ENCODE data around the gene PARN. TPM values are rescaled to one million over a fixed set of nuclear protein-coding genes. Genes with fewer than 3 reads are reported as not detected.

PARN gene
- total and polyA plus RNA-seq, 9 of the 15 experiments (the other 6 are each of a cell fraction or from before 2014, with no cell fraction given): 9.6 to 51.3 (median 40.4) TPM

GRCh38 chr16:14473488-14473887, 156.6 kb downstream of the PARN start:
- H3K4me1 ChIP-seq (replicated peaks in 1 of 2; ENCODE audit: control insufficient read depth in 2 of 2, insufficient read depth in 2 of 2, low read length in 2 of 2): no peaks in the 10 kb centered on the region
- no peaks in the 10 kb centered on the region for H3K36me3 ChIP-seq (ENCODE audit: control insufficient read depth, insufficient read depth, low read length)
- in situ Hi-C loops (cut with MboI) (no loop called here), intact Hi-C loops (cut with micrococcal nuclease) (no loop called here)
- H3K4me2 ChIP-seq (ENCODE audit: insufficient read depth, low read length): no peak overlapping the region
- H2AFZ ChIP-seq (ENCODE audit: low read depth, low read length): no peak overlapping the region
- no peaks in the 10 kb centered on the region for H4K20me1 ChIP-seq (replicated peaks; ENCODE audit: control insufficient read depth, insufficient read depth, low read length)
- ChIA-PET CTCF (ENCODE audit: low intra/inter-chr PET ratio) (no interaction called here), POLR2A (interaction anchor here (0.7 kb wide), 1 partner anchor 19 kb away, joined by 3 read pairs; no protein-coding TSS in a partner anchor)
- DNase-seq (ENCODE audit: extremely low read depth in 1 of 4, low spot score in 3 of 4) (no peak), ATAC-seq (no peak), FAIRE-seq (no peak)
- no peaks in the 10 kb centered on the region for H3K9me1 ChIP-seq (ENCODE audit: control insufficient read depth, insufficient read depth, low read length)
- no peak overlapping the region for H3K9ac ChIP-seq (ENCODE audit: insufficient read depth in 1 of 2, low read depth in 2 of 2, low read length in 2 of 2)
- no TSS peak for BruUV-seq (replicated peaks)
- H3K4me3 ChIP-seq: no peak overlapping the region
- H3K79me2 ChIP-seq (ENCODE audit: control insufficient read depth, insufficient read depth, low read length): no peaks in the 10 kb centered on the region
- WGBS (ENCODE audit: insufficient coverage, low coverage, missing lambda C conversion rate): 80% methylated on average over 5 of the region's 5 CpGs
- H3K27me3 ChIP-seq (ENCODE audit: control insufficient read depth in 2 of 2, insufficient read depth in 2 of 2, low read length in 2 of 2): no peaks in the 10 kb centered on the region
- H3K27ac ChIP-seq (ENCODE audit: extremely low read depth, low read depth, low read length): no peak overlapping the region
- H3K9me3 ChIP-seq (replicated peaks; ENCODE audit: control insufficient read depth, insufficient read depth, low read depth, low read length): no peaks in the 10 kb centered on the region
- TF ChIP-seq ZNF384 (IDR thresholded peaks at IDR 0.05; ENCODE audit: low read depth, low read length): no peak
- TF ChIP-seq ZNF318 (IDR thresholded peaks at IDR 0.05; ENCODE audit: borderline replicate concordance in 1 of 2, low read depth in 1 of 2): no peak
- no peak for TF ChIP-seq KDM5B (IDR thresholded peaks at IDR 0.05; ENCODE audit: insufficient replicate concordance, low read depth, low read length)
- TF ChIP-seq NR3C1 (CRISPR knock-in tag; IDR thresholded peaks at IDR 0.05): no peak
- TF ChIP-seq ZNF449 (CRISPR knock-in tag; IDR thresholded peaks at IDR 0.05): no peak
- no peak for TF ChIP-seq THAP7 (CRISPR knock-in tag; IDR thresholded peaks at IDR 0.05)
- TF ChIP-seq BRD9 (IDR thresholded peaks at IDR 0.05; ENCODE audit: low read depth, partially characterized antibody): no peak
- no peak for TF ChIP-seq POLR2AphosphoS2 (IDR thresholded peaks at IDR 0.05; ENCODE audit: low read length)
- TF ChIP-seq FUS (optimal IDR thresholded peaks at IDR 0.05; ENCODE audit: low read depth, low read length): no peak
- no peak for TF ChIP-seq ZNF583 (CRISPR knock-in tag; IDR thresholded peaks at IDR 0.05)
- no peak for TF ChIP-seq PCBP1 (IDR thresholded peaks at IDR 0.05; ENCODE audit: low read depth, low read length, poor library complexity, severe bottlenecking)
- TF ChIP-seq ZKSCAN1 (IDR thresholded peaks at IDR 0.05; ENCODE audit: low read depth, low read length): no peak
- TF ChIP-seq PHF20 (IDR thresholded peaks at IDR 0.05; ENCODE audit: partially characterized antibody): no peak
- TF ChIP-seq ZSCAN32 (CRISPR knock-in tag; IDR thresholded peaks at IDR 0.05): no peak

Measured in K562 (cell line).